Adrenal gland (tissue), 12 donors: ENCODE measurements around the gene TEDC1. TPM values are rescaled to one million over a fixed set of nuclear protein-coding genes. Genes with fewer than 3 reads are reported as not detected.

Experiments
- DNase-seq, 7 donors: peaks; one replicate each; pipeline ENCODE4 v3.0.0-alpha.2; 2019 to 2020
- H3K27ac ChIP-seq, 5 donors: fragments of 200-600 bp; sonication (generic) in 4 of 5; 1 replicate in 3 of 5; 2 replicates in 2 of 5; pipeline versions ENCODE4 v1.5.1 to v1.8.0; 2016 to 2020; ENCODE audit warnings: mild to moderate bottlenecking in 1 of 5
- H3K27me3 ChIP-seq: fragments of 200-600 bp; 2 replicates; pipeline ENCODE4 v1.8.0; 2021
- H3K36me3 ChIP-seq, 2 donors: fragments of 200-600 bp; replicated peaks in 1 of 2; 1 replicate in 1 of 2; 2 replicates in 1 of 2; pipeline versions ENCODE4 v1.5.1 to v1.8.0; 2018 to 2022
- H3K4me1 ChIP-seq, 2 donors: fragments of 200-600 bp; replicated peaks in 1 of 2; 1 replicate in 1 of 2; 2 replicates in 1 of 2; pipeline versions ENCODE4 v1.5.1 to v1.8.0; 2018 to 2021
- H3K4me3 ChIP-seq, 4 donors: fragments of 200-600 bp; sonication (generic) in 3 of 4; one replicate each; pipeline ENCODE4 v1.5.1; 2016 to 2018
- H3K9me3 ChIP-seq, 3 donors: fragments of 200-600 bp; sonication (generic) in 1 of 3; replicated peaks in 1 of 3; 1 replicate in 2 of 3; 2 replicates in 1 of 3; pipeline versions ENCODE4 v1.5.1 to v1.8.0; 2016 to 2021
- CTCF ChIP-seq, 6 experiments: fragments of 450-650 bp in 4 of 6; fragments of 200-600 bp in 2 of 6; sonication (generic) in 1 of 6; IDR thresholded peaks; 1 replicate in 5 of 6; 2 replicates in 1 of 6; pipeline versions ENCODE4 v1.5.1 to v1.8.0; 2016 to 2021; ENCODE audit warnings: antibody characterized with exemption in 6 of 6, mild to moderate bottlenecking in 2 of 6, moderate library complexity in 1 of 6
- POLR2A ChIP-seq, 2 donors: fragments of 450-650 bp; IDR thresholded peaks; one replicate each; pipeline ENCODE4 v1.6.1; 2017; ENCODE audit warnings: antibody characterized with exemption in 2 of 2, mild to moderate bottlenecking in 2 of 2, moderate library complexity in 1 of 2
- WGBS, 4 donors: extraction: QIAGEN DNeasy Blood & Tissue Kit in 2 of 4; methylation state at CpG; one replicate each; pipeline versions ENCODE4 v1.1.5 to v1.1.7; 2013 to 2017; 5-methylcytosine and 5-hydroxymethylcytosine counted together
- intact Hi-C, 2 donors: fragments of 100-400 bp; cut with DNase I; formaldehyde crosslinking; loops; one replicate each; pipeline versions ENCODE4 v1.14.1 to v1.15.0; 2022 to 2023
- polyA plus RNA-seq, 3 donors: library from polyadenylated mRNA; stranded (reverse); fragments of 200-250 nt in 2 of 3; fragments of 350-450 nt in 1 of 3; fragmentation: Illumina TruSeq in 1 of 3; extraction: RNeasy Lipid Tissue Mini Kit (QIAGEN cat#74804) in 1 of 3; gene quantifications; one replicate each; pipeline ENCODE4 v1.2.3, GENCODE V29; 2013 to 2014
- total RNA-seq, 9 donors: library from RNA; depleted of rRNA in 4 of 9; stranded (reverse); fragments of >200 nt in 4 of 9; fragments of 120-200 nt in 1 of 9; fragmentation: NEBNext Ultra II Directional in 1 of 9; extraction: Animal tissue kit (Norgen Biotek cat#: 25700) in 1 of 9; gene quantifications; one replicate each; pipeline versions ENCODE4 v1.1.0 to v1.2.4, GENCODE V29; 2013 to 2023
- donor health status: healthy with polysubstance abuse.
- donor health status: Bipolar disorder and iron deficiency.
- donor health status: DM: yes; HTN: yes; CAD: no.
- donor health status: DM: no; HTN: no; CAD: no.
- donor health status: DM: no; HTN: no; CAD: no.
- donor health status: DM: yes; HTN: yes; CAD: no.

Gene TEDC1
- total and polyA plus RNA-seq, 12 donors = 0.24 to 19.1 (median 3.4) TPM

- H3K27me3 ChIP-seq = peaks cover 15% of the 10 kb centered on the region
- H3K27ac ChIP-seq = no peak overlapping the region
- peaks cover 0 to 4% of the 10 kb centered on the region in 2 donors for H3K4me1 ChIP-seq
- TF ChIP-seq CTCF (IDR thresholded peaks at IDR 0.05) (no peak), POLR2A (IDR thresholded peaks at IDR 0.05) (no peak)
- H3K4me3 ChIP-seq = no peak overlapping the region
- no peak for DNase-seq
- intact Hi-C loops = no loop called here
- H3K9me3 ChIP-seq = no peaks in the 10 kb centered on the region
- WGBS, 4 donors = 46 to 69% (median 65%) methylated on average over 6 to 13 of the region's 13 CpGs
- H3K36me3 ChIP-seq = no peaks in the 10 kb centered on the region
Observed at GRCh38 chr14:105534586-105534985, 43.5 kb downstream of the TEDC1 start.

GRCh38 chr14:105536051-105536450, 45.0 kb downstream of the TEDC1 start:
- Histone ChIP-seq H3K4me1 (no peaks in the 10 kb centered on the region), H3K36me3 (no peaks in the 10 kb centered on the region), H3K27me3 (peaks cover 11% of the 10 kb centered on the region), H3K27ac (no peak overlapping the region), H3K4me3 (no peak overlapping the region), H3K9me3 (no peaks in the 10 kb centered on the region)
- TF ChIP-seq CTCF (IDR thresholded peaks at IDR 0.05) (no peak), POLR2A (IDR thresholded peaks at IDR 0.05) (no peak)
- intact Hi-C loops = no loop called here
- DNase-seq = no peak
- WGBS, 4 donors = 64 to 81% (median 77%) methylated on average over 4 to 7 of the region's 7 CpGs

GRCh38 chr14:105536691-105537579, 45.9 kb downstream of the TEDC1 start:
- H3K27ac ChIP-seq = no peak overlapping the region
- TF ChIP-seq POLR2A (IDR thresholded peaks at IDR 0.05) (no peak), CTCF (IDR thresholded peaks at IDR 0.05) (no peak)
- intact Hi-C loops = no loop called here
- H3K9me3 ChIP-seq = no peaks in the 10 kb centered on the region
- H3K4me3 ChIP-seq = no peak overlapping the region
- no peaks in the 10 kb centered on the region for H3K4me1 ChIP-seq
- DNase-seq = no peak
- no peaks in the 10 kb centered on the region for H3K36me3 ChIP-seq
- H3K27me3 ChIP-seq = peaks cover 16% of the 10 kb centered on the region
- WGBS, 4 donors = 67 to 77% (median 70%) methylated on average over 29 to 34 of the region's 34 CpGs

- TF ChIP-seq POLR2A (IDR thresholded peaks at IDR 0.05) (no peak), CTCF (IDR thresholded peaks at IDR 0.05) (peak; percentile 59 to 93 (median 72))
- Histone ChIP-seq H3K27me3 (peaks cover 16% of the 10 kb centered on the region), H3K36me3 (no peaks in the 10 kb centered on the region), H3K4me3 (no peak overlapping the region), H3K9me3 (no peaks in the 10 kb centered on the region), H3K4me1 (no peaks in the 10 kb centered on the region), H3K27ac (no peak overlapping the region)
- WGBS, 4 donors = 18 to 50% (median 24%) methylated on average over 12 to 30 of the region's 30 CpGs
- intact Hi-C loops = no loop called here
- DNase-seq = peak in 4 of 7 donors; percentile 51 to 60 (median 52)
Observed at GRCh38 chr14:105537580-105538474, 46.8 kb downstream of the TEDC1 start.
